Right lobe of liver (tissue), 4 donors: ENCODE data around the gene DIS3L2.

Source experiments
- POLR2A ChIP-seq: fragments of 450-650 bp; IDR thresholded peaks from one replicate; pipeline ENCODE4 v1.6.1; 2017; ENCODE audit warnings: antibody characterized with exemption, mild to moderate bottlenecking
- TF ChIP-seq, protein P1 (sequence below), 4 donors: fragments of 200-600 bp in 3 of 4; fragments of 450-650 bp in 1 of 4; IDR thresholded peaks; one replicate each; pipeline versions ENCODE4 v1.5.1 to v1.8.0; 2016 to 2022; ENCODE audit warnings: antibody characterized with exemption in 4 of 4, mild to moderate bottlenecking in 2 of 4
- donor health status: DM: no; HTN: no; CAD: no.
- donor health status: DM: no; HTN: no; CAD: no.
- donor health status: DM: no; HTN: yes; CAD: no.

DNA sequence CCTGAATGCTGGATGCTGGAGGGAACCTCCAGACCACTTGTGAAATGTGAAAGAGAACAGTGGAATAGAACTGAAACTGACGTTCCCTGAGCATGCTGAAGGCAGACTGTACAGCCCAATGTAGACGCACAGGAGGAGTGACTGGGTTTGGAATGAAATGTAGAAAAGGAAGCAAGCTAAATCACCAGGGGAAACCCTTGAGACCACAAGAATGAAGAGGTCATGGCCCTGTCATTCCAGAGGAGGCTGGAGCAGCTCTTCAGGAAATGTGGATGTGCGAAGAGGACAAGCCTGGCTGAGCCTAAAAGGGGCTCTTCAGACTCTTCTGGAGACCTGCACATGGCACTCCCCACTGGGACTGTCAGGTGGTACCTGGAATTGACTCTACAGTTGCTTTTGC is 298.6 kb downstream of the DIS3L2 start:
- TF ChIP-seq, protein P1, sequence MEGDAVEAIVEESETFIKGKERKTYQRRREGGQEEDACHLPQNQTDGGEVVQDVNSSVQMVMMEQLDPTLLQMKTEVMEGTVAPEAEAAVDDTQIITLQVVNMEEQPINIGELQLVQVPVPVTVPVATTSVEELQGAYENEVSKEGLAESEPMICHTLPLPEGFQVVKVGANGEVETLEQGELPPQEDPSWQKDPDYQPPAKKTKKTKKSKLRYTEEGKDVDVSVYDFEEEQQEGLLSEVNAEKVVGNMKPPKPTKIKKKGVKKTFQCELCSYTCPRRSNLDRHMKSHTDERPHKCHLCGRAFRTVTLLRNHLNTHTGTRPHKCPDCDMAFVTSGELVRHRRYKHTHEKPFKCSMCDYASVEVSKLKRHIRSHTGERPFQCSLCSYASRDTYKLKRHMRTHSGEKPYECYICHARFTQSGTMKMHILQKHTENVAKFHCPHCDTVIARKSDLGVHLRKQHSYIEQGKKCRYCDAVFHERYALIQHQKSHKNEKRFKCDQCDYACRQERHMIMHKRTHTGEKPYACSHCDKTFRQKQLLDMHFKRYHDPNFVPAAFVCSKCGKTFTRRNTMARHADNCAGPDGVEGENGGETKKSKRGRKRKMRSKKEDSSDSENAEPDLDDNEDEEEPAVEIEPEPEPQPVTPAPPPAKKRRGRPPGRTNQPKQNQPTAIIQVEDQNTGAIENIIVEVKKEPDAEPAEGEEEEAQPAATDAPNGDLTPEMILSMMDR (IDR thresholded peaks at IDR 0.05): no peak
- no peak for TF ChIP-seq POLR2A
